ENCODE results near the gene PTMS. TPM values are rescaled to one million over a fixed set of nuclear protein-coding genes. Genes with fewer than 3 reads are reported as not detected.

The PTMS gene
- total and polyA plus RNA-seq, 12 donors: 27.0 to 1,405 (median 150) TPM

DNA sequence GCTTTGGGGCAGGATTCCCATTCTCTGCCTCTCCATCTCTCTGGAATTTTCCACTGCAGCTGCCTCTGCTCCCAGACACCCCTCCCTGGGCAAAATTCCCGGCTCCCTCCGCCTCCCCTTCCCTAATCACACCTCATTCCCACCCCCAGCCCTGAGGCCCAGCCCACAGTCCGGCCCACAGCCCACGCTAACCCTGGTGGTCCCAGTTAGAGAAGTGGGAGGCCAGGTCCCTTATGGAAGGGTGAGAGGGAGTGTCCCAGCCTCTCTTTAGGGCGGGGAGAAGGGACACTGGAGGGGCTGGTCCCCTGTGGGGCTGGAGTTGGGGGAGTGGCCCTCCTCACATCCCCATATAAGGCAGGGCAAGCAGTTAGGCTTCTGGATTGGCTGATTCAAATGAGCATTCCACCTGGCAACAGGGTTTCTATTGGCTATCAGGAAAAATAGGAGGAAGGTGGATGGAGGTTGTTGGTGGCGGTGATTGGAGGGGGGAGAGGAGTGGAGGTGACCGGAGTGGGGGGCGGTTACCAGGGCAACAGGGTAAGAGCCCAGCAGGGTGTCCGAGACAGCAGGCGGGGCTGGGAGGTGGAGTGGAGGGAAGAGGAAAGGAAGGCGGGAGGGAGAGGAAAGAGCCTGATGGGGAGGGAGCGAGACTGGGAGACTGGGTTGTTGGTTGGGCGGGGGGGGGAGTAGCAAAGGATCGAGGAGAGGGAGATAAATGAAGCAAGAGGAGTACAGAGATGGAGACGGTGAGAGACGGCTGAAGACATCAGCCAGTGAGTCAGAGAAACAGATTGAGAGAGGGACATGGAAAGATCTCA lies 1.9 kb upstream of the PTMS start:
- H3K9me3 ChIP-seq (replicated peaks in 1 of 3): no peaks in the 10 kb centered on the region
- H3K4me1 ChIP-seq (replicated peaks in 1 of 2): peaks cover 23 to 35% of the 10 kb centered on the region in 2 donors
- intact Hi-C loops (cut with DNase I): no loop called here
- peak; percentile 86 to 98 (median 94) for DNase-seq
- peak in 1 of 2 donors; percentile 17 for TF ChIP-seq POLR2A (IDR thresholded peaks at IDR 0.05)
- TF ChIP-seq, protein P1, sequence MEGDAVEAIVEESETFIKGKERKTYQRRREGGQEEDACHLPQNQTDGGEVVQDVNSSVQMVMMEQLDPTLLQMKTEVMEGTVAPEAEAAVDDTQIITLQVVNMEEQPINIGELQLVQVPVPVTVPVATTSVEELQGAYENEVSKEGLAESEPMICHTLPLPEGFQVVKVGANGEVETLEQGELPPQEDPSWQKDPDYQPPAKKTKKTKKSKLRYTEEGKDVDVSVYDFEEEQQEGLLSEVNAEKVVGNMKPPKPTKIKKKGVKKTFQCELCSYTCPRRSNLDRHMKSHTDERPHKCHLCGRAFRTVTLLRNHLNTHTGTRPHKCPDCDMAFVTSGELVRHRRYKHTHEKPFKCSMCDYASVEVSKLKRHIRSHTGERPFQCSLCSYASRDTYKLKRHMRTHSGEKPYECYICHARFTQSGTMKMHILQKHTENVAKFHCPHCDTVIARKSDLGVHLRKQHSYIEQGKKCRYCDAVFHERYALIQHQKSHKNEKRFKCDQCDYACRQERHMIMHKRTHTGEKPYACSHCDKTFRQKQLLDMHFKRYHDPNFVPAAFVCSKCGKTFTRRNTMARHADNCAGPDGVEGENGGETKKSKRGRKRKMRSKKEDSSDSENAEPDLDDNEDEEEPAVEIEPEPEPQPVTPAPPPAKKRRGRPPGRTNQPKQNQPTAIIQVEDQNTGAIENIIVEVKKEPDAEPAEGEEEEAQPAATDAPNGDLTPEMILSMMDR (IDR thresholded peaks at IDR 0.05): no peak
- WGBS, 4 donors: 0 to 4% (median 3%) methylated on average over 13 to 16 of the region's 16 CpGs
- H3K27me3 ChIP-seq: no peaks in the 10 kb centered on the region
- no peaks in the 10 kb centered on the region for H3K36me3 ChIP-seq (replicated peaks in 1 of 2)
- peak overlapping the region in 1 of 4 donors; percentile 28 for H3K4me3 ChIP-seq
- peak overlapping the region in 4 of 5 donors; percentile 43 to 97 (median 74) for H3K27ac ChIP-seq

DNA sequence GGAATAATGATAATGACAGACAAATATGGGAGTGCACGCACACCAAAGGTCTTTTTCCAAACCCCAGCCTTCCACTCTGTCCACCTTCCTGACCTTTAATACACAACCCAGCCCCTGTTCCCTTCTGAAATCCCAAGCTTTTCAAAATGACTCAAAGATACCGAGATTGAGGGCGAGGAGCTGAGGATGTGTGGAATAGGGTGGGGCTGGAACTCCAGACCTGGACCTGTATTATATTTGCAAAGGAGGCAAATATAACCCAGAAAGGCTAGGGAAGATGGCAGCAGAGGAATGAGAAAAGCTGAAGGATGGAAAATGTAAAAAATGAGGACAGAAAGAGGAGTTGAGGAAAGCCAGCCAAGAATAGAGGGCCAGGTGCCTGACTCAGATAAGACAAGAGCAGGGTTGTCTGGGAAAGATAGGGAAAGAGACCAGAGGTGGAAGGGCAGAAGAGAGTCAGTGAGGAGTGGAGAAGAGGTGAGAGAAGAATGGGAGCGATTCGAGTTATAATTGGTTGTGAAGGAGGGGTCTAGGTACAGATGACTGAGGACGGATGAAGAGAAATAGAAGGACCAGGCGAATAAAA lies 1.0 kb upstream of the PTMS start:
- H3K4me1 ChIP-seq (replicated peaks in 1 of 2): peaks cover 23 to 38% of the 10 kb centered on the region in 2 donors
- intact Hi-C loops (cut with DNase I): no loop called here
- WGBS, 4 donors: 19 to 28% (median 26%) methylated on average over 7 of the region's 7 CpGs
- peaks cover 0 to 6% of the 10 kb centered on the region in 2 donors for H3K36me3 ChIP-seq (replicated peaks in 1 of 2)
- H3K9me3 ChIP-seq (replicated peaks in 1 of 3): no peaks in the 10 kb centered on the region
- no peak for TF ChIP-seq POLR2A (IDR thresholded peaks at IDR 0.05)
- TF ChIP-seq, protein P1 (IDR thresholded peaks at IDR 0.05): no peak
- peak overlapping the region in 1 of 4 donors; percentile 98 for H3K4me3 ChIP-seq
- H3K27ac ChIP-seq: peak overlapping the region in 4 of 5 donors; percentile 22 to 97 (median 76)
- DNase-seq: no peak
- no peaks in the 10 kb centered on the region for H3K27me3 ChIP-seq

DNA sequence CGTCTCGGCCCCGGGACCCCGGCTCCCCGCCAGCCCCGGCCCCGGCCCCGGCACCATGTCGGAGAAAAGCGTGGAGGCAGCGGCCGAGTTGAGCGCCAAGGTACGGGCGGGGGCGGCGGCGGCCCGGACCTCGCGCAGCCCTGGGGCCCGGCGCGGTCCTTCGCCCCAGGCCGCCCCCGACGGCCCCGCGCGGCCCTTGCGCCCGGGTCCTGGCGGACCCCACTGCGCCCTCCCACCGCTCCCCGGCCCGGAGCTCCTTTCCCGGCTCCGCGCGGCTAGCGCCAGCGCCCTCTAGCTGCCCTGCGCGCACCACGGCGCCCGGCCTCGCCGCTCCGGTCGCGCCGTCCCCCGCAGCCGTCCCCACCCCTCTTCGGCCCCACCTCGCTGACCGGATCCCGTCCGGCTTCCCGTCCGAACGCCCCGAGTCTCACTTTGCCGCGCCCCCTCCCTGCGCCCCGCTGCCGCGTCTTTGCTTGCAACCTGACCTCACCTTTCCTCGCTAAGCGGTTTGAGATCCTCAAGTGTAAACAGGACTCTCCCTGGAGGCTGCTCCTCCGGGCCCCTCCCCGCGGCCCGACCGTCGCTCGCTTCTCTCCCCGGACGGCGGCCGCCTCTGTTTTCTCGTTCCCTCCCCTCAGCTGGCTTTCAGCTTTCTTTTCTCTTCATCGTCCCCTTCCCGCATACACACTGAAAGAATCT lies 637 bp downstream of the PTMS start:
- intact Hi-C loops (cut with DNase I): loop anchor here in 1 of 2 donors (2.0 kb wide), 1 partner anchor 18 kb away; no protein-coding TSS in a partner anchor
- DNase-seq: peak; percentile 66 to 82 (median 74)
- 0 to 1% (median 1%) methylated on average over 17 to 88 of the region's 88 CpGs for WGBS, 4 donors
- H3K27me3 ChIP-seq: no peaks in the 10 kb centered on the region
- H3K9me3 ChIP-seq (replicated peaks in 1 of 3): no peaks in the 10 kb centered on the region
- H3K27ac ChIP-seq: peak overlapping the region in 4 of 5 donors; percentile 17 to 97 (median 76)
- H3K36me3 ChIP-seq (replicated peaks in 1 of 2): peaks cover 0 to 10% of the 10 kb centered on the region in 2 donors
- peak in 1 of 2 donors; percentile 15 for TF ChIP-seq POLR2A (IDR thresholded peaks at IDR 0.05)
- TF ChIP-seq, protein P1 (IDR thresholded peaks at IDR 0.05): peak in 5 of 6 experiments; percentile 18 to 79 (median 64)
- peak overlapping the region; percentile 34 to 98 (median 84) for H3K4me3 ChIP-seq
- peaks cover 25 to 46% of the 10 kb centered on the region in 2 donors for H3K4me1 ChIP-seq (replicated peaks in 1 of 2)

Data from adrenal gland (tissue), 12 donors.